Measurements from ENCODE around the gene MREG.

The MREG gene

GRCh38 chr2:215914054-215914776 is 99.1 kb downstream of the MREG start:
- no peak overlapping the region for H3K27ac Mint-ChIP-seq
- no peaks in the 10 kb centered on the region for H3K27me3 Mint-ChIP-seq (ENCODE audit: low read depth, poor library complexity)
- H3K9me3 Mint-ChIP-seq, result peaks cover 44% of the 10 kb centered on the region
- H3K36me3 Mint-ChIP-seq (ENCODE audit: low read depth), result peaks cover 13% of the 10 kb centered on the region
- TF ChIP-seq, protein P1, sequence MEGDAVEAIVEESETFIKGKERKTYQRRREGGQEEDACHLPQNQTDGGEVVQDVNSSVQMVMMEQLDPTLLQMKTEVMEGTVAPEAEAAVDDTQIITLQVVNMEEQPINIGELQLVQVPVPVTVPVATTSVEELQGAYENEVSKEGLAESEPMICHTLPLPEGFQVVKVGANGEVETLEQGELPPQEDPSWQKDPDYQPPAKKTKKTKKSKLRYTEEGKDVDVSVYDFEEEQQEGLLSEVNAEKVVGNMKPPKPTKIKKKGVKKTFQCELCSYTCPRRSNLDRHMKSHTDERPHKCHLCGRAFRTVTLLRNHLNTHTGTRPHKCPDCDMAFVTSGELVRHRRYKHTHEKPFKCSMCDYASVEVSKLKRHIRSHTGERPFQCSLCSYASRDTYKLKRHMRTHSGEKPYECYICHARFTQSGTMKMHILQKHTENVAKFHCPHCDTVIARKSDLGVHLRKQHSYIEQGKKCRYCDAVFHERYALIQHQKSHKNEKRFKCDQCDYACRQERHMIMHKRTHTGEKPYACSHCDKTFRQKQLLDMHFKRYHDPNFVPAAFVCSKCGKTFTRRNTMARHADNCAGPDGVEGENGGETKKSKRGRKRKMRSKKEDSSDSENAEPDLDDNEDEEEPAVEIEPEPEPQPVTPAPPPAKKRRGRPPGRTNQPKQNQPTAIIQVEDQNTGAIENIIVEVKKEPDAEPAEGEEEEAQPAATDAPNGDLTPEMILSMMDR (IDR thresholded peaks at IDR 0.05), result no peak
- H3K4me1 Mint-ChIP-seq, result peaks cover 26% of the 10 kb centered on the region
- no peak for DNase-seq
- H3K4me3 Mint-ChIP-seq, result no peak overlapping the region

DNA sequence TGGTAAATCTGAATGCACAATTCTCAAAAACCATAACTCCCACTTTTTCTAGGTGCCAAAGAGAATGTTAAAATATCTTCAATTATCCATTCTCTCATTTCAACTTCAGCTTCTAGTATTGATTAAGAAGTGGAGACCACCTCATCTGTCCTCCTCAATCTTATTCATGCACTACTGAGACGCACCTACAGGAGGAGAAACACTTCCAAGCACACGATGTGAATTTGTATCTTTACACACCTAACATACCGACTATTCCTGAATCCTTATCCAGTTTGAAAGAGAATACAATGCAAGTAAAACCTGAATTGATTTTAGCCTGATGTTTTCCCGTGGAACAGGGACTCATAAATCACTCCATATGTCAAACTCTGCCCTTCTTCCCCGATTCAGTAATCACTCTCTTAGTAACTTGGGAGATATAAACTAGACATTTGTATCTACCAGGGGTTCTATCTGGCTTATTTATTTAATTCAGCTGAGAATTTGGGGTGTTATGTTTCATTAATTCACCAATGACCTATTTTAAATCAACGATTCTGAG is 101.0 kb downstream of the MREG start:
- peaks cover 48% of the 10 kb centered on the region for H3K9me3 Mint-ChIP-seq
- no peak for DNase-seq
- H3K36me3 Mint-ChIP-seq (ENCODE audit: low read depth), result peaks cover 13% of the 10 kb centered on the region
- no peak overlapping the region for H3K4me3 Mint-ChIP-seq
- H3K27me3 Mint-ChIP-seq (ENCODE audit: low read depth, poor library complexity), result no peaks in the 10 kb centered on the region
- TF ChIP-seq, protein P1 (IDR thresholded peaks at IDR 0.05), result no peak
- no peak overlapping the region for H3K27ac Mint-ChIP-seq
- peaks cover 11% of the 10 kb centered on the region for H3K4me1 Mint-ChIP-seq

DNA sequence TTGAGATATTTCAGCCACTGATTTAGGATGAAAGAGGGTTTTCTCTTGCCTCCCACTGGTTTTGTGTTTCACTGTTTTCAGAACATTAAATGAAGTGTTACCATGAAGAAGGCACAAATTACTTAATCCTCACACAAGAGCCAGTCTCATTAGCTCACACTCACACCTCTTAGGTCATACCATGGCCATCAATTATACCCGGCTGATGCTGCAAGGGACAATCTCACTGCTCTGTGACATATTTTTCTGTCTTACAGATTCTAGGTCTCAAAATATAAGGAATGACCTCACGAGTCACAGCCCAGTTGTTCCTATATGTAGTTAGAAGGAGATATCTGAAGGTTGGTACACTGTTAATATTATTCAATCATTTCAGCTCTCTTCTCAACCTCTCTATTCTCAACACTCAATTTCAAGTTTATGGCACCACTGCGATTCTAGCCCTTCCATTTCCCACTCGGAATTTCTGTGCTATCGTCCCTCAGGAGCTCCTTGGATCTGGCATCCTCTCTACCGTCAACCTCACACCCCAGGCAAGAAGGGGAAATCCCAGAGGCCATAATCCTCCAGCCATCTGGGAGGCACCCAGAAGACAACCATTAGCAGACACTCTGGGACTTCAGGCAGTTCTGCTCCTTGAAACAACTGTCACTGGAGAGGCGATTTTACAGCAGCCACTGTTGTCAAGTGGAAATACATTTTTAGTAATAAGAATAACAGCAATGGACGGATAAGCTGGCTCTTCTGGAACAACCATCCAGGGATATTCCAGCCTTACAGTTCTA is 101.9 kb downstream of the MREG start:
- H3K4me3 Mint-ChIP-seq, result no peak overlapping the region
- peaks cover 11% of the 10 kb centered on the region for H3K4me1 Mint-ChIP-seq
- H3K9me3 Mint-ChIP-seq, result peaks cover 41% of the 10 kb centered on the region
- peaks cover 13% of the 10 kb centered on the region for H3K36me3 Mint-ChIP-seq (ENCODE audit: low read depth)
- no peaks in the 10 kb centered on the region for H3K27me3 Mint-ChIP-seq (ENCODE audit: low read depth, poor library complexity)
- TF ChIP-seq, protein P1 (IDR thresholded peaks at IDR 0.05), result no peak
- H3K27ac Mint-ChIP-seq, result no peak overlapping the region
- no peak for DNase-seq

- Mint-ChIP-seq H3K27ac (no peak overlapping the region), H3K27me3 (ENCODE audit: low read depth, poor library complexity) (no peaks in the 10 kb centered on the region), H3K9me3 (peaks cover 38% of the 10 kb centered on the region), H3K4me1 (peaks cover 8% of the 10 kb centered on the region), H3K36me3 (ENCODE audit: low read depth) (peaks cover 13% of the 10 kb centered on the region), H3K4me3 (no peak overlapping the region)
- TF ChIP-seq, protein P1 (IDR thresholded peaks at IDR 0.05), result no peak
- DNase-seq, result no peak
Observed at GRCh38 chr2:215910180-215910579, 103.2 kb downstream of the MREG start.

DNA sequence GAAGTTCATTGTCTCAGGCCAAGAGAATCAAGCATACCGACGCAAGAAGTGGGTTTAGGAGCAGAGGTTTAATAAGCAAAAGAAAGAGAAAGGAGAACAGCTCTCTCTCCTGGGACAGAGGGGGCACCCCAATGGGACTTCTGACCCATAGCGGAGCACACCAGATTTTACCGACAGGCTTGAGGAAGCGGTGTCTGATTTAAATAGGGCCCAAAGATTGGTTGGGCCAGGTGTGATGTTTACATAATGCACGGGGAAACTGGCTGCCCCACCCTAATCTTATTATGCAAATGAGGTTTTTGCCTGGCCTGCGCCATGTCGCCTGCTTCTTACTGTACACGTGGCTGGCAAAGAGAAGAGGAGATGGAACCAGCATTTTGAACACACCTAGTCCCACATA is 106.2 kb downstream of the MREG start:
- no peak for DNase-seq
- peaks cover 32% of the 10 kb centered on the region for H3K9me3 Mint-ChIP-seq
- TF ChIP-seq, protein P1 (IDR thresholded peaks at IDR 0.05), result no peak
- peaks cover 5% of the 10 kb centered on the region for H3K27me3 Mint-ChIP-seq (ENCODE audit: low read depth, poor library complexity)
- H3K27ac Mint-ChIP-seq, result no peak overlapping the region
- no peak overlapping the region for H3K4me3 Mint-ChIP-seq
- peaks cover 13% of the 10 kb centered on the region for H3K36me3 Mint-ChIP-seq (ENCODE audit: low read depth)
- peaks cover 15% of the 10 kb centered on the region for H3K4me1 Mint-ChIP-seq

Measured in nephron progenitor cell (in vitro differentiated cells).